HepG2 (cell line): ENCODE results near the gene TIGD6. TPM values are rescaled to one million over a fixed set of nuclear protein-coding genes. Genes with fewer than 3 reads are reported as not detected.

Source experiments
- ADNP ChIP-seq: sonication (generic); formaldehyde crosslinking; IDR thresholded peaks from 2 replicates; pipeline ENCODE4 v1.4.0; 2020; ENCODE audit warnings: missing genetic modification reagents
- GATAD1 ChIP-seq: IDR thresholded peaks from 2 replicates; pipeline ENCODE4 v1.6.1; 2016; ENCODE audit warnings: missing genetic modification reagents, missing compliant biosample characterization
- GLI4 ChIP-seq: sonication (generic); formaldehyde crosslinking; IDR thresholded peaks from 2 replicates; pipeline ENCODE4 v1.5.1; 2020; ENCODE audit warnings: missing genetic modification reagents, mild to moderate bottlenecking, moderate library complexity, borderline replicate concordance
- KAT2B ChIP-seq: fragments of 150-350 bp; IDR thresholded peaks from 2 replicates; pipeline ENCODE4 v1.6.1; 2014; ENCODE audit warnings: low read depth, low read length, borderline replicate concordance
- MAF1 ChIP-seq: sonication (generic); formaldehyde crosslinking; IDR thresholded peaks from 2 replicates; pipeline ENCODE4 v1.5.0; 2020; ENCODE audit warnings: missing genetic modification reagents, borderline replicate concordance
- SNAI1 ChIP-seq: sonication (generic); formaldehyde crosslinking; IDR thresholded peaks from 2 replicates; pipeline ENCODE4 v1.5.0; 2020; ENCODE audit warnings: mild to moderate bottlenecking, missing genetic modification reagents, borderline replicate concordance
- TEAD2 ChIP-seq: sonication (generic); formaldehyde crosslinking; IDR thresholded peaks from 2 replicates; pipeline ENCODE4 v1.9.0; 2021; ENCODE audit warnings: missing genetic modification reagents
- TEAD3 ChIP-seq: optimal IDR thresholded peaks from 2 replicates; pipeline ENCODE3; 2016; ENCODE audit warnings: borderline replicate concordance
- ZNF160 ChIP-seq: sonication (generic); formaldehyde crosslinking; IDR thresholded peaks from 2 replicates; pipeline ENCODE4 v1.8.0; 2022; ENCODE audit warnings: mild to moderate bottlenecking, inconsistent platforms, missing genetic modification reagents
- ZNF777 ChIP-seq: sonication (generic); formaldehyde crosslinking; IDR thresholded peaks from 2 replicates; pipeline ENCODE4 v1.4.0; 2020; ENCODE audit warnings: missing genetic modification reagents
- ZSCAN25 ChIP-seq: sonication (generic); formaldehyde crosslinking; IDR thresholded peaks from 2 replicates; pipeline ENCODE4 v1.8.0; 2022; ENCODE audit warnings: mild to moderate bottlenecking, missing genetic modification reagents
- polyA plus RNA-seq, 8 experiments: library from polyadenylated mRNA; depleted of rRNA in 3 of 8; stranded (reverse) in 7 of 8; unstranded in 1 of 8; fragments of >200 nt; fragmentation: Illumina TruSeq in 4 of 8; extraction: Trizol in 4 of 8; gene quantifications; 2 replicates each; pipeline versions ENCODE4 v1.2.1 to v1.2.3, GENCODE V29; 2011 to 2016; ENCODE audit warnings: low read depth in 4 of 8, missing spikeins in 1 of 8, mixed read lengths in 1 of 8; ENCODE audit not compliant: insufficient read depth in 1 of 8
- total RNA-seq, 5 experiments: library from RNA; depleted of rRNA; stranded (reverse); fragments of >200 nt; fragmentation: Illumina TruSeq; extraction: Trizol; gene quantifications; 2 replicates each; pipeline ENCODE4 v1.2.3, GENCODE V29; 2016; ENCODE audit warnings: low read depth in 1 of 5

Gene TIGD6
- total and polyA plus RNA-seq, 2 of the 13 experiments (the other 11 are each of a cell fraction or from before 2014, with no cell fraction given), result 2.1 to 2.9 TPM

- 0 out of 2 replicates have a peak, but pooled peaks have one; percentile 23 for TF ChIP-seq ZSCAN25 (CRISPR knock-in tag)
- peak; percentile 64; the same call in 1 of the 2 replicates for TF ChIP-seq ZNF160 (CRISPR knock-in tag)
- no peak for TF ChIP-seq TEAD2 (CRISPR knock-in tag)
- TF ChIP-seq SNAI1 (CRISPR knock-in tag), result no peak
- TF ChIP-seq MAF1 (CRISPR knock-in tag), result peak; percentile 73; the same call in 1 of the 2 replicates
- TF ChIP-seq ADNP (CRISPR knock-in tag), result no peak
- peak; percentile 34 for TF ChIP-seq TEAD3 (CRISPR knock-in tag)
- peak; percentile 90 for TF ChIP-seq ZNF777
- TF ChIP-seq GATAD1, result peak; percentile 60
- TF ChIP-seq KAT2B, result no peak
- no peak for TF ChIP-seq GLI4 (CRISPR knock-in tag)
Measured at GRCh38 chr5:149960272-149961185, 39.9 kb downstream of the TIGD6 start, which contains the start of gene SLC26A2 (continued).
